Measurements from ENCODE around the gene ADAMTSL5.
"Not testable (repeated sequence)": the region's sequence is repeated elsewhere in the genome, so short reads cannot be mapped to it uniquely, and the experiment has no call there.

Gene ADAMTSL5

DNA sequence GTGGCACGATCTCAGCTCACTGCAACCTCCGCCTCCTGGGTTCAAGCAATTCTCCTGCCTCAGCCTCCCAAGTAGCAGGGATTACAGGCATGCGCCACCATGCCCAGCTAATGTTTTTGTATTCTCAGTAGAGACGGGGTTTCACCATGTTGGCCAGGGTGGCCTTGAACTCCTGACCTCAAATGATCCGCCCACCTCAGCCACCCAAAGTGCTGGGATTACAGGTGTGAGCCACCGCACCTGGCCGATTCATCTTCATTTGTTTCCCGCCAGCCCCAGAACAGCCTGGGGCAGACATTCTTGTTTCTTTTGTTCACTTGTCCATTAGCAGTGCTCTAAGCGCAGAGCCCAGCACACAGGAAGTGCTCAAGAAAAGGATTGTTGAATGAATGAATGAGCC, 35.8 kb downstream of the ADAMTSL5 start:
- DNase-seq, result not testable (repeated sequence)

DNA sequence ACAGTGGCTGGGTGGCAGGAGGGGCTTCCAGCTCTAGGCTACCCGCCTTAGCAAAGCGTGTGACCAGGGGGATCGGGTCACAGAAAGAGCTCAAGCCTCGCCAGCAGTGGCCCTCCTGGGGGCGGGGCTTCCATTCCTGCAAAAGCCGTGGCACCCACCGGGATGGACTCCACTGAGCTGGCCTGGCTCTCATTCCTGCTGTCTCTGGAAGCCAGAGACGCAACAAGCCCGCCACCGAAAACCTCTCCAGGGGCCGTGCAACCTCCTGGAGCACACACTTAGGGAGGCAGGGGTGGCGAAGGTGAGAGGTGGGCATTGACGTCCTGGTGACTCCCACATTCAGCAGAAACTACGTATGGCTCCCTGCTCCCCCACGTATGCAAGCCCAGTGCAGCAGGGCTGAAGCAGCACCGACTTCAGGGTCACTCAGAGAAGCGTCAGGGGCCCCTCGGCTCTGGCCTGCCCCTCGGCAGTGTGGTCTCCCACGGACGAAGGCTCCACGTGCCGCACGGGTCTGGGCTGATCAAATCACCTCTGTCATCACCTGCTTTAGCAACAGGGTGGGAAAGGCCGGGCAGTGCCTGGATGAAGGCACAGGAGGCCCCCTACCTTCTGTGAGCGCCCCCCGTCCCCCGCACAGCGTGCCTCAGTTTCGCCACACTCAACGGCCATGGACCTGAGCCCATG, 36.9 kb downstream of the ADAMTSL5 start:
- DNase-seq, result no peak

DNA sequence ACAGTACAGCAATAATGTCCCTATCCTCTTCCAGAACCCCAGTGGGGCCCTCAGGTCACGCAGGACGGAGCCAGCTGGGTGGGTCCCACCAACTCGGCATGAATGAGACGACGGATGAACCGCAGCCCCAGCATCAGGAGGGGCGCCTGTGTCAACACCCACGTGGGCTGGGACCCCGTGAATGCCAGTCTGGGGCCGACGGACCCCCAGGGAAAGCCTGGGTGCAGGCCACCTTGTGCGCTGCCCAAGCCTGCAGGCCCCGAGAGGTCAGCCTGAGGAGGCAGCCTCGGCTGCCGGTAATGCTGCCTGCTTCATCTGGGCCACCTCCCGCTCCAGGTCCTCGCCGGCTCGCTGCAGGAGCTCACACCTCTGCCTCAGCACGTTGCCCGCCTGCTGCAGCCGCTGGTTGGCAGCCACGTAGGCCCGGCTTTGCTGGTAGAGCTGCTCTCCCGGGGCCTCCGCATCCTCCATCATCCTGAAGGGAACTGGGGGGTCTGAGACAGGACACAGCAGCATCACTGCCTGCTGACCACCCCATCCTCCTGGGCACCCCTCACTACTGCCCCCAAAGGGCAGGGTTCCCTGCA, 38.0 kb downstream of the ADAMTSL5 start:
- no peak for DNase-seq

GRCh38 chr19:1474011-1474764, 38.6 kb downstream of the ADAMTSL5 start:
- no peak for DNase-seq

GRCh38 chr19:1473085-1473851, 39.6 kb downstream of the ADAMTSL5 start:
- no peak for DNase-seq

DNA sequence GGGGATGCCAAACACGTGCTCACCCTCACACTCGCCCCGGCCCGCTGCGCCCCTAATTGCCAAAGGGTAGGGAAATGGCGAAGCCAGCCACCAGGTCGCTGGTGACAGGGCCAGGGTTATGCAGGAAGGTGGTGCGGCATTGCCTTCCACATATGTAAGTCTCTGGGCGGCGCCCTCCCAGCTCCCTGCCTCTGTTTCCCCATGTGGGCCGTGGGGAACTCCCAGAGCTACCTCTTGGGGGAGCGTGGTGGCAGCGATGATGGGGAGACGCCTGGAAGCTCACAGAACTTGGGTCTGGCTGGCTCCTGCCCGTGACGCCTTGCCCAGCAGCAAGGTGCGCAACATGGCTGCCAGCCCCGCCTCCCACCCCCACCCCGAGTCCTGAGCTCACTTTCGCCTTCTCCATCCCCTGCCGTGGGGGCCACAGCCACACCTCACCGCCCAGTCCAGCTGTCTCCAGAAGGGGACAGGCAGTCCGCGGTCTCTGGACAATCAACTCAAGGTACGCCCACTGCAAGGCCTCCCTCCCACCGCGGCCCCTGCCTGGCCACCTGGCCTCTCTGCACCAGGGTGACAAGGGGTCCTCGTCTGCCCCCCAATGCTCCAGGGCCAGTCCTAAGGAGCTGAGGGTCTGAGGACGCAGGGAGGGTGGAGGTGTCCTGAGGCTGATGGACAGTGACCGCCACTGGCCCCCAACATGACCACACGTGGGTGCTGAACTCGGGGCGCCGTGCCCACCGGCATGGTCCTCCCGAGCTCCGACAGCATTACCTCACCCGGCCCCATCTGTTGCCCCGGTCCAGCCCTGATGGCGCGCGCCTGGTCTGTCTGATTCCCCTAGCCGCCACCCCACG, 40.4 kb downstream of the ADAMTSL5 start:
- DNase-seq, result no peak

- DNase-seq, result no peak
These were observed 41.2 kb downstream of the ADAMTSL5 start for GRCh38 chr19:1471515-1472160.

DNA sequence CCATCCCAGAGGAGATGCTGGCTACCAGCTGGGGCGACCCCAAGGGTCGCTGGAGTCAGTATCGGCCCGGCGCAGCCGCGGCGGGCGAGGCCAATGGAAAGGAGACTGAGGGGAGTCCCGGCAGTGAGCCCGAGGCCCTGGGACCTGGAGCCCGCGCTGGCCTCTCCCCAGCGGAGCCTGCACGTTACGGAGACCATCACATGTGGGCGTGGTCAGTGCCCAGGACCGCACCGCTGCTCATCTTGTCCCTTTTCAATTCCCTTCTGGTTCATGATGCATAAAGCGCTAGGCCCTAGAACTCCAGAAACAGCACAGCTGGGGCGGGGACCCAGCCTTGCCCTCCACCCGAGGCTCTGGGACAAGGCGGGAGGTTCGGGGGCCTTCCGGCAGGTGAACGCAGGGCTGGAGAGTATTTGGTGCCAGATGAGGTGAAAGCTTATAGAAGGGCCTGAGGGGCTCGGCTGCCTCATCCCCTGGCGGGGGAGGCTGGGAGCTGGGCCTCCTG, 41.8 kb downstream of the ADAMTSL5 start:
- DNase-seq, result no peak

- DNase-seq, result peak; percentile 59
These were observed 42.4 kb downstream of the ADAMTSL5 start for GRCh38 chr19:1470305-1471009.

GRCh38 chr19:1470055-1470304, 42.8 kb downstream of the ADAMTSL5 start:
- no peak for DNase-seq

DNA sequence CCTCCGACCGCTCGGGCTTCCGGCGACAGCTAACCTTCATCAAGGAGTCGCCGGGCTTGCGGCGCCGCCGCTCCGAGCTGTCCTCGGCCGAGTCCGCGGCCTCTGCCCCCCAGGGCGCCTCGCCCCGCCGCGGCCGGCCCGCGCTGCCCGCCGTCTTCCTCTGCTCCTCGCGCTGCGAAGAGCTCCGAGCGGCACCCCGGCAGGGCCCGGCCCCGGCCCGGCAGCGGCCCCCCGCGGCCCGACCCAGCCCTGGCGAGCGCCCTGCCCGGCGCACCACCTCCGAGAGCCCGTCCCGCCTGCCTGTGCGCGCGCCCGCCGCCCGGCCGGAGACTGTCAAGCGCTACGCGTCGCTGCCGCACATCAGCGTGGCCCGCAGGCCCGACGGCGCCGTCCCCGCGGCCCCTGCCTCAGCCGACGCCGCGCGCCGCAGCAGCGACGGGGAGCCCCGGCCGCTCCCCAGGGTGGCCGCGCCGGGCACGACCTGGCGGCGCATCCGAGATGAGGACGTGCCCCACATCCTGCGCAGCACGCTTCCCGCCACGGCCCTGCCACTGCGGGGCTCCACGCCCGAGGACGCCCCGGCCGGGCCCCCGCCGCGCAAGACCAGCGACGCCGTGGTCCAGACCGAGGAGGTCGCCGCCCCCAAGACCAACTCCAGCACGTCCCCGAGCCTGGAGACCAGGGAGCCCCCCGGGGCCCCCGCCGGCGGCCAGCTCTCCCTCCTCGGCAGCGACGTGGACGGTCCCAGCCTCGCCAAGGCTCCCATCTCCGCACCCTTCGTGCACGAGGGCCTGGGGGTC, 43.4 kb downstream of the ADAMTSL5 start:
- no peak for DNase-seq

- DNase-seq, result no peak
These were observed 44.0 kb downstream of the ADAMTSL5 start for GRCh38 chr19:1468821-1469254.

DNA sequence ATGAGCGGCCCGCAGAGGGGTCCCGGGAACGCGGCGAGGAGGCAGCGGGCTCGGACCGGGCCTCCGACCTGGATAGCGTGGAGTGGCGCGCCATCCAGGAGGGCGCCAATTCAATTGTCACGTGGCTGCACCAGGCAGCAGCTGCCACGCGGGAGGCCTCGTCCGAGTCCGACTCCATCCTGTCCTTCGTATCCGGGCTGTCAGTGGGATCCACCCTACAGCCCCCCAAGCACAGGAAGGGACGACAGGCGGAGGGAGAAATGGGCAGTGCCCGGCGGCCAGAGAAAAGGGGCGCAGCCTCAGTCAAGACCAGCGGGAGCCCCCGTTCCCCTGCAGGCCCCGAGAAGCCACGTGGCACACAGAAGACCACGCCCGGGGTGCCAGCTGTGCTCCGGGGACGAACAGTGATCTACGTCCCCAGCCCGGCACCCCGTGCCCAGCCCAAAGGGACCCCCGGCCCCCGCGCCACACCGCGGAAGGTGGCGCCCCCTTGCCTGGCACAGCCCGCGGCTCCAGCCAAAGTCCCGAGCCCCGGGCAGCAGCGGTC, 44.5 kb downstream of the ADAMTSL5 start:
- DNase-seq, result no peak

DNA sequence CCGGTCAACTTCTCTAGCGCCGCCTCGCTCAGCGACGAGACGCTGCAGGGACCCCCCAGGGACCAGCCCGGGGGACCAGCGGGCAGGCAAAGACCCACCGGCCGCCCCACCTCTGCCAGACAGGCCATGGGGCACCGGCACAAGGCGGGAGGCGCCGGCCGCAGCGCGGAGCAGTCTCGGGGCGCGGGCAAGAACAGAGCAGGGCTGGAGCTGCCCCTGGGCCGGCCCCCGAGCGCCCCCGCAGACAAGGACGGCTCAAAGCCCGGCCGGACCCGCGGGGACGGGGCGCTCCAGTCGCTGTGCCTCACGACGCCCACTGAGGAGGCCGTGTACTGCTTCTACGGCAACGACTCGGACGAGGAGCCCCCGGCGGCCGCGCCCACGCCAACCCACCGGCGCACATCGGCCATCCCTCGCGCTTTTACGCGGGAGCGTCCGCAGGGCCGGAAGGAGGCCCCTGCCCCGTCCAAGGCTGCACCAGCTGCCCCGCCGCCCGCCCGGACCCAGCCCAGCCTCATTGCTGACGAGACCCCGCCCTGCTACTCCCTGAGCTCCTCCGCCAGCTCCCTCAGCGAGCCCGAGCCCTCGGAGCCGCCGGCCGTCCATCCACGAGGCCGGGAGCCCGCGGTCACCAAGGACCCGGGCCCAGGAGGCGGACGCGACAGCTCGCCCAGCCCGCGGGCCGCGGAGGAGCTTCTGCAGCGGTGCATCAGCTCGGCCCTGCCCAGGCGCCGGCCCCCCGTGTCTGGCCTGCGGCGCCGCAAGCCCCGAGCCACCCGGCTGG, 45.1 kb downstream of the ADAMTSL5 start:
- no peak for DNase-seq

DNA sequence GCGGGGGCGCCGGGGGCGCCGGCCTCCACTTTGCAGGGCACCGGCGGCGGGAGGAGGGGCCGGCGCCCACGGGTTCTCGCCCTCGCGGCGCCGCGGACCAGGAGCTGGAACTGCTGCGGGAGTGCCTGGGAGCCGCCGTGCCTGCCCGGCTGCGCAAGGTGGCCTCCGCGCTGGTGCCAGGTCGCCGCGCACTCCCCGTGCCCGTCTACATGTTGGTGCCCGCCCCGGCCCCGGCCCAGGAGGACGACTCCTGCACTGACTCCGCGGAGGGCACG, 45.7 kb downstream of the ADAMTSL5 start:
- no peak for DNase-seq

DNA sequence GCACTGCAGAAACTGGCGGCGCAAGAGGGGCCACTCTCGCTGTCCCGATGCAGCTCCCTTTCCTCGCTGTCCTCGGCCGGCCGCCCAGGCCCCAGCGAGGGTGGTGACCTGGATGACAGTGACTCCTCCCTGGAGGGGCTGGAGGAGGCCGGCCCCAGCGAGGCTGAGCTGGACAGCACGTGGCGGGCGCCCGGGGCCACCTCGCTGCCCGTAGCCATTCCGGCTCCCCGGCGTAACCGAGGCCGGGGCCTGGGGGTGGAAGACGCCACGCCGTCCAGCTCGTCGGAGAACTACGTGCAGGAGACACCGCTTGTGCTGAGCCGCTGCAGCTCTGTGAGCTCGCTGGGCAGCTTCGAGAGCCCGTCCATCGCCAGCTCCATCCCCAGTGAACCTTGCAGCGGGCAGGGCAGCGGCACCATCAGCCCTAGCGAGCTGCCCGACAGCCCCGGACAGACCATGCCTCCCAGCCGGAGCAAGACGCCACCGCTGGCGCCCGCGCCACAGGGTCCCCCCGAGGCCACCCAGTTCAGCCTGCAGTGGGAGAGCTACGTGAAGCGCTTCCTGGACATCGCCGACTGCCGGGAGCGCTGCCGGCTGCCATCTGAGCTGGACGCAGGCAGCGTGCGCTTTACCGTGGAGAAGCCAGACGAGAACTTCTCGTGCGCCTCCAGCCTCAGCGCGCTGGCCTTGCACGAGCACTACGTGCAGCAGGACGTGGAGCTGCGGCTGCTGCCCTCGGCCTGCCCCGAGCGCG, 46.2 kb downstream of the ADAMTSL5 start:
- DNase-seq, result no peak

DNA sequence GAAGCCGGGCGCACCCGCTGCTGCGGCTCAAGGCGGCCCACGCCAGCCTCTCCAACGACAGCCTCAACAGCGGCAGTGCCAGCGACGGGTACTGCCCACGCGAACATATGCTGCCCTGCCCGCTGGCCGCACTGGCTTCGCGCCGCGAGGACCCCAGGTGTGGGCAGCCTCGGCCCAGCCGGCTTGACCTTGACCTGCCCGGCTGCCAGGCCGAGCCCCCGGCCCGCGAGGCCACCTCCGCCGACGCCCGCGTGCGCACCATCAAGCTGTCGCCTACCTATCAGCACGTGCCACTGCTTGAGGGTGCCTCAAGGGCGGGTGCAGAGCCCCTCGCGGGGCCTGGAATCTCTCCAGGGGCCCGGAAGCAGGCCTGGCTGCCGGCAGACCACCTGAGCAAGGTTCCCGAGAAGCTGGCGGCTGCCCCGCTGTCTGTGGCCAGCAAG, 46.8 kb downstream of the ADAMTSL5 start:
- no peak for DNase-seq

DNA sequence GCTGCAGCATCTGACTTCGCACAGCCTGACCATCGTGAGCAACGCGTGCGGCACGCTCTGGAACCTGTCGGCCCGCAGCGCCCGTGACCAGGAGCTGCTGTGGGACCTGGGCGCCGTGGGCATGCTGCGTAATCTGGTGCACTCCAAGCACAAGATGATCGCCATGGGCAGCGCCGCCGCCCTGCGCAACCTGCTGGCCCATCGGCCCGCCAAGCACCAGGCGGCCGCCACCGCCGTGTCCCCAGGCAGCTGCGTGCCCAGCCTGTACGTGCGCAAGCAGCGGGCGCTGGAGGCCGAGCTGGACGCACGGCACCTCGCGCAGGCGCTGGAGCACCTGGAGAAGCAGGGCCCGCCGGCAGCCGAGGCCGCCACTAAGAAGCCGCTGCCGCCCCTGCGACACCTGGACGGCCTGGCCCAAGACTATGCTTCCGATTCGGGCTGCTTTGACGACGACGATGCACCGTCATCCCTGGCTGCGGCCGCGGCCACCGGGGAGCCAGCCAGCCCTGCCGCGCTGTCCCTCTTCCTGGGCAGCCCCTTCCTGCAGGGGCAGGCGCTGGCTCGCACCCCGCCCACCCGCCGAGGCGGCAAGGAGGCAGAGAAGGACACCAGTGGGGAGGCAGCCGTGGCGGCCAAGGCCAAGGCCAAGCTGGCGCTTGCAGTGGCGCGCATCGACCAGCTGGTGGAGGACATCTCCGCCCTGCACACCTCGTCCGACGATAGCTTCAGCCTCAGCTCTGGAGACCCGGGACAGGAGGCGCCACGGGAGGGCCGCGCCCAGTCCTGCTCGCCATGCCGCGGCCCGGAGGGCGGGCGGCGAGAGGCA, 47.4 kb downstream of the ADAMTSL5 start:
- DNase-seq, result peak; percentile 36
